Thyroid gland (tissue), 4 donors: ENCODE measurements around the gene ISG15. TPM values are rescaled to one million over a fixed set of nuclear protein-coding genes. Genes with fewer than 3 reads are reported as not detected.
"Not testable (repeated sequence)": the region's sequence is repeated elsewhere in the genome, so short reads cannot be mapped to it uniquely, and the experiment has no call there.

Experiments used
- DNase-seq, 2 donors: peaks; one replicate each; pipeline ENCODE4 v3.0.0-alpha.2; 2019
- H3K27ac ChIP-seq, 3 donors: fragments of 200-600 bp; sonication (generic); 1 replicate in 2 of 3; 2 replicates in 1 of 3; pipeline ENCODE4 v1.5.1; 2016 to 2019; ENCODE audit warnings: mild to moderate bottlenecking in 1 of 3, moderate library complexity in 1 of 3
- H3K27me3 ChIP-seq: fragments of 200-600 bp; sonication (generic); one replicate; pipeline ENCODE4 v1.5.1; 2019
- H3K36me3 ChIP-seq, 2 donors: fragments of 200-600 bp; sonication (generic); one replicate each; pipeline ENCODE4 v1.5.1; 2016 to 2019
- H3K4me1 ChIP-seq, 2 donors: fragments of 200-600 bp; sonication (generic); one replicate each; pipeline ENCODE4 v1.5.1; 2017 to 2019
- H3K4me3 ChIP-seq, 3 donors: fragments of 200-600 bp; sonication (generic); replicated peaks in 1 of 3; 1 replicate in 2 of 3; 2 replicates in 1 of 3; pipeline ENCODE4 v1.5.1; 2016; ENCODE audit warnings: mild to moderate bottlenecking in 1 of 3
- H3K9me3 ChIP-seq: fragments of 200-600 bp; sonication (generic); one replicate; pipeline ENCODE4 v1.5.1; 2017
- POLR2A ChIP-seq, 2 donors: fragments of 450-650 bp; IDR thresholded peaks; one replicate each; pipeline ENCODE4 v1.6.1; 2017; ENCODE audit warnings: antibody characterized with exemption in 2 of 2, mild to moderate bottlenecking in 2 of 2, moderate library complexity in 1 of 2
- WGBS, 2 donors: methylation state at CpG; one replicate each; pipeline ENCODE4 v1.1.5; 2017; 5-methylcytosine and 5-hydroxymethylcytosine counted together
- intact Hi-C: fragments of 100-400 bp; cut with DNase I; formaldehyde crosslinking; loops from one replicate; pipeline ENCODE4 v1.15.1; 2023
- total RNA-seq, 4 donors: library from RNA; depleted of rRNA; stranded (reverse); fragments of >200 nt; gene quantifications; one replicate each; pipeline ENCODE4 v1.2.3, GENCODE V29; 2016
- TF ChIP-seq, protein P1 (sequence below), 6 experiments: fragments of 200-600 bp in 3 of 6; fragments of 450-650 bp in 3 of 6; sonication (generic) in 3 of 6; IDR thresholded peaks; one replicate each; pipeline ENCODE4 v1.5.1; 2016 to 2019; ENCODE audit warnings: antibody characterized with exemption in 6 of 6, mild to moderate bottlenecking in 2 of 6, inconsistent platforms in 1 of 6, moderate library complexity in 1 of 6

Gene ISG15
- total RNA-seq, 4 donors from 2014 or later: 18.5 to 57.5 (median 37.8) TPM

DNA sequence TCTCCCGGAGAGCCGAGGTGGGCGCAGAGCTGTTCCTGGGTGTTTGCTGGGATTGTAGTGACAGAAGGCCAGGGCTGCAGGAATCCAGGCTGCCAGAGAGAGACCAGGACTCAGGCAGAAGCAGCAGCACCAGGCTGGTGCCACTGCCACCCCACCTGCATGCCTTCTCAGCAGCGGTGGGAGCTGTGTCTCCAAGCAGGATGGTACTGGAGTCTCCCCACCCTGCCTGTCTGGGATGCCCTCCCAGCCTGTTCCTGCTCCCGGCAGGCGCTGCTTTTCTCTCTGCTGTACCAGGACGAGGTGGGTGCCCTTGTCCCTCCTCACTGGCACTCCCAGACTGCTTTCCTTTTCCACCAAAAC is 8.9 kb upstream of the ISG15 start:
- Histone ChIP-seq H3K9me3 (no peaks in the 10 kb centered on the region), H3K36me3 (no peaks in the 10 kb centered on the region), H3K27me3 (no peaks in the 10 kb centered on the region), H3K4me3 (no peak overlapping the region), H3K27ac (peak overlapping the region in 1 of 3 donors; percentile 44), H3K4me1 (peaks cover 30 to 40% of the 10 kb centered on the region in 2 donors)
- no peak for DNase-seq
- WGBS, 2 donors: 68 to 71% methylated on average over 5 to 7 of the region's 7 CpGs
- intact Hi-C loops: no loop called here
- no peak for TF ChIP-seq POLR2A (IDR thresholded peaks at IDR 0.05)
- TF ChIP-seq, protein P1, sequence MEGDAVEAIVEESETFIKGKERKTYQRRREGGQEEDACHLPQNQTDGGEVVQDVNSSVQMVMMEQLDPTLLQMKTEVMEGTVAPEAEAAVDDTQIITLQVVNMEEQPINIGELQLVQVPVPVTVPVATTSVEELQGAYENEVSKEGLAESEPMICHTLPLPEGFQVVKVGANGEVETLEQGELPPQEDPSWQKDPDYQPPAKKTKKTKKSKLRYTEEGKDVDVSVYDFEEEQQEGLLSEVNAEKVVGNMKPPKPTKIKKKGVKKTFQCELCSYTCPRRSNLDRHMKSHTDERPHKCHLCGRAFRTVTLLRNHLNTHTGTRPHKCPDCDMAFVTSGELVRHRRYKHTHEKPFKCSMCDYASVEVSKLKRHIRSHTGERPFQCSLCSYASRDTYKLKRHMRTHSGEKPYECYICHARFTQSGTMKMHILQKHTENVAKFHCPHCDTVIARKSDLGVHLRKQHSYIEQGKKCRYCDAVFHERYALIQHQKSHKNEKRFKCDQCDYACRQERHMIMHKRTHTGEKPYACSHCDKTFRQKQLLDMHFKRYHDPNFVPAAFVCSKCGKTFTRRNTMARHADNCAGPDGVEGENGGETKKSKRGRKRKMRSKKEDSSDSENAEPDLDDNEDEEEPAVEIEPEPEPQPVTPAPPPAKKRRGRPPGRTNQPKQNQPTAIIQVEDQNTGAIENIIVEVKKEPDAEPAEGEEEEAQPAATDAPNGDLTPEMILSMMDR (IDR thresholded peaks at IDR 0.05): no peak

DNA sequence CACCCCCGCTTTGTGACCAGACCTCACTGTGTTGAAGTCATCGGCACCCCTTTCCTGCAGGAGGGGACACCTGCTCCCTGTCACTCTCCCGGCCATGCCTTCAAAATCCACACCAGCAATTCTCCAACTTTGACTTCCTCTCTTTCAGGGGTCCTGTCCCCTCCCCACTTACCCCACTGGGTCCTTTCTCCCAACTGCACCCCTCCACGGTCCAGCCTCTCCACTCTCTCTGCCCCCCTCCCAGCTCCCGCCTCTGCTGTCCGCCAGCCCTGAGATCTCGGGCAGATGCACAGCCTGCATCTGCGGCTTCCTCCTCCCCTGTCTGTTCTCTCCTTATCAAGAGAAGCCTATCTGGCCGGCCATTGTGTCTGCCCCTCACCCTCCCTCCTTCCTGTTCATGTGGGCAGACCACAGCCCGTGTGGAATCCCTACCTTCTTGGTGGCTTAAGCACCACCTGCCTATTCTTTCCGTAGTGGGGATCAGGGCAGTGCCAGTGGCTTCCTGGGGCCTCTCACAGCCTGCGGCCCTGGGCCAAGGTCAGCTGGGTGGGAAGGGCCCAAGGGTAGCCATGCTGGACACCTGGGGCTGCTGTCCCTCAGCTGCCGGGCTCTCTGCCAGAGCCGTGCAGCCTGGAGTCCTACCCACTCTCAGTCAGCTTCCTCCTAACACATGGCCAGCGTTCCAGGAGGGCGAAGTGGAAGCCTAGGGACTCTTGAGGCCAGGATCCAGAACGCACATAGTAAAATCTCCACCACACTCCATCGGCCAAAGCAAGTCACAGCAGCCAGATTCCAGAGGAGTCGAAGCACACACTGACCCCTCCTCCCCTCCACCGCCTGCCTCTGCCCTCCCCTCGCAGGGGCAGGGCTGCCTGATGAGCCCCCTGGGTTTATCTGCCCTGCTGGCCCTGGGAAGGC is 8.3 kb upstream of the ISG15 start:
- H3K9me3 ChIP-seq: no peaks in the 10 kb centered on the region
- TF ChIP-seq POLR2A (IDR thresholded peaks at IDR 0.05): peak in 1 of 2 donors; percentile 33
- TF ChIP-seq, protein P1 (IDR thresholded peaks at IDR 0.05): peak in 1 of 6 experiments; percentile 17
- H3K4me3 ChIP-seq: no peak overlapping the region
- peaks cover 27 to 36% of the 10 kb centered on the region in 2 donors for H3K4me1 ChIP-seq
- peak; percentile 96 to 97 for DNase-seq
- H3K27ac ChIP-seq: peak overlapping the region; percentile 44 to 87 (median 80)
- no peaks in the 10 kb centered on the region for H3K27me3 ChIP-seq
- H3K36me3 ChIP-seq: no peaks in the 10 kb centered on the region
- 38 to 43% methylated on average over 11 to 12 of the region's 21 CpGs for WGBS, 2 donors
- intact Hi-C loops: no loop called here

DNA sequence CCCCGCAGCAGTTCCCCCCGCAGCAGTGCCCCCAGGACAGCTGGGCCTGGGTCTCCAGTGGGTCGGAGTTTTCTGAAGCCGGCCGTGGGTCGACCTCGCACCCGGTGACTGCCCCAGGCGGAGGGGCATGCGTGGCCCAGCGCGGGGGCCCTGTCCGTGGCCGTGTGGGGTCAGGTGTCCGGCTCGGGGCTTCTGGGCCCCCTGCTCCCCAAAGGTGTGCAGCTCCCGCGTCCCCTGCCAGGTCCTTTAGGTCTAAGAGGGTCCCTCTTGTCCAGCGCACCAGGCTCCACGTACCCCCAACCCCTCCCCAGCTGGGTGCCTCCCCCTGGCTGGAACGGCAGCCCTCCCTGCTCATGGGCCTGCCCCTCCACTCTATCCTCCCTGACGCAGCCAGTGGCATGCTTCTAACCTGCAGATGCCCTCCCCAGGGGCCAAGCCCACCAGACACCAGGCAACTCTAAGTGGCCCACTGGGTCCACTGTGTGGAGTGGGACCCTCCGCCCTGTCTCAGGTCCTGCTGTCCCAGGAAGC is 7.5 kb upstream of the ISG15 start:
- TF ChIP-seq, protein P1 (IDR thresholded peaks at IDR 0.05): no peak
- TF ChIP-seq POLR2A (IDR thresholded peaks at IDR 0.05): no peak
- Histone ChIP-seq H3K36me3 (no peaks in the 10 kb centered on the region), H3K4me3 (no peak overlapping the region), H3K9me3 (no peaks in the 10 kb centered on the region), H3K4me1 (peaks cover 22 to 35% of the 10 kb centered on the region in 2 donors), H3K27ac (peak overlapping the region; percentile 44 to 87 (median 80)), H3K27me3 (no peaks in the 10 kb centered on the region)
- DNase-seq: no peak
- WGBS, 2 donors: 31 to 36% methylated on average over 3 to 13 of the region's 23 CpGs
- intact Hi-C loops: no loop called here

DNA sequence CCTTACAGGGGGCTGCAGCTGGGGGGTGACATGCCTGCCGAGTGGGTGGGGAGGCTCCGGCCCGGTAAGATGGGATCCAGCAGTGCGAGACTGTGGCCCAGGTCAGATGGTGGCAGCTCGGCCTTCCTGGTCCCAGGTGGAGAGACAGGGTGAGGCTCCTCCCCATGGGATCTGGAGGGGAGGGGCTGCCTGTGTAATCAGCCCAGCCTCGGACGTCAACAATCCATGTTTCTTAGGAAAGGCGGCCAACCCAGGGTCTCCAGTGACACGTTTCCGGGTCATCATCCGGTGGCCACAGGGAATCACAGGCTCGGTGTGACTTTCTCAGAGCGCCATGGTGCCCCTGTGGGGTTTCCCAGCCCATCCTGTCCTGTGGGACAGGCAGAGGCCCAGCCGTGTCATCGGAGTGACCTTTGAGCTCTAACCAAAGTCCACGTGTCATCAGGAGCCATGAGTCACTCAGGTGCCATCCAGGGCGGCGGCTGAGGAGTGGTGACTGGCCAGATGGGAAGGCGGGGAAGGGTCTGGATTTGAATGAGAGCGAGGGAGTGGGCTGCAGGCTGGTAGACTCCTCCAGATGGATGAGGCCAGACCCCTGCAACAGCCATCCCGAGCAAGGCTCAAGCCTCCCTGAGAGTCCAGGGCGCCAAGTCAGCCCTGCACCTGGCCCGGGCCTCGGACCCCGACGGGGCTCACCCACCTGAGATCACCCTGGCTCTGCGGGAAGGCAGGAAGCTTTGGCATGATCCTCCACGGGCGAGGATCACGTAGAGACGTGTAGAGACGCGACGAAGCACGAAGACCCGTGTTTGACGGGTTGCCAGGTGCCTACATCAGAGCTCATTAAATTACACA is 6.8 kb upstream of the ISG15 start:
- Histone ChIP-seq H3K36me3 (no peaks in the 10 kb centered on the region), H3K4me1 (peaks cover 15 to 28% of the 10 kb centered on the region in 2 donors), H3K27ac (no peak overlapping the region), H3K4me3 (no peak overlapping the region), H3K9me3 (no peaks in the 10 kb centered on the region), H3K27me3 (no peaks in the 10 kb centered on the region)
- intact Hi-C loops: no loop called here
- TF ChIP-seq, protein P1 (IDR thresholded peaks at IDR 0.05): no peak
- no peak for TF ChIP-seq POLR2A (IDR thresholded peaks at IDR 0.05)
- no peak for DNase-seq
- 78 to 84% methylated on average over 32 to 36 of the region's 37 CpGs for WGBS, 2 donors

DNA sequence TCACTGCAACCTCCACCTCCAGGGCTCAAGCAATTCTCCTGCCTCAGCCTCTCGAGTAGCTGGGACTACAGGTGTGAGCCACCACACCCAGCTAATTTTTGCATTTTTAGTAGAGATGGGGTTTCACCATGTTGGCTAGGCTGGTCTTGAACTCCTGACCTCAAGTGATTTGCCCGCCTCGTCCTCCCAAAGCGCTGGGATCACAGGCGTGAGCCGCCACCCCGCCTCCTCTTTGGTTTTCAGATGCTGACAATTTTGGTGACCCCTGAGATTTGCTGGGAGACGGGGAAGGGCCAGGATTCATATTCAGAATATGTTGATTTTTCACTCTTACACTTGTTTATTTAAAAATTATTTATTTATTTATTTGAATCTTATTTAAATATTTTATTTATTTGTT is 3.2 kb upstream of the ISG15 start:
- H3K27me3 ChIP-seq, H3K36me3 ChIP-seq, H3K4me3 ChIP-seq, H3K27ac ChIP-seq, DNase-seq, intact Hi-C loops, H3K9me3 ChIP-seq: not testable (repeated sequence)
- 89 to 93% methylated on average over 8 of the region's 8 CpGs for WGBS, 2 donors
- peaks cover 13 to 26% of the 10 kb centered on the region in 2 donors for H3K4me1 ChIP-seq
